Fibroblast of the aortic adventitia (primary cell): ENCODE data around the gene MSH3. TPM values are rescaled to one million over a fixed set of nuclear protein-coding genes. Genes with fewer than 3 reads are reported as not detected.

Experiments
- DNase-seq: peaks from one replicate; pipeline ENCODE4 v3.0.0-alpha.2; 2010; ENCODE audit warnings: low read depth
- H3K4me3 ChIP-seq: 2 replicates; pipeline ENCODE4 v1.5.1; 2011; ENCODE audit warnings: low read depth, mild to moderate bottlenecking, control low read depth, low read length, moderate library complexity
- total RNA-seq: library from RNA; depleted of rRNA; stranded (reverse); fragments of >200 nt; gene quantifications from 2 replicates; pipeline ENCODE4 v1.2.3, GENCODE V29; 2012; ENCODE audit warnings: low replicate concordance
- TF ChIP-seq, protein P1 (sequence below): IDR thresholded peaks from 2 replicates; pipeline ENCODE4 v1.5.1; 2011; ENCODE audit warnings: mild to moderate bottlenecking, low read length, control low read depth, inconsistent platforms; ENCODE audit not compliant: insufficient read depth

Gene MSH3
- total RNA-seq, 1 donor, result 25.0 TPM

DNA sequence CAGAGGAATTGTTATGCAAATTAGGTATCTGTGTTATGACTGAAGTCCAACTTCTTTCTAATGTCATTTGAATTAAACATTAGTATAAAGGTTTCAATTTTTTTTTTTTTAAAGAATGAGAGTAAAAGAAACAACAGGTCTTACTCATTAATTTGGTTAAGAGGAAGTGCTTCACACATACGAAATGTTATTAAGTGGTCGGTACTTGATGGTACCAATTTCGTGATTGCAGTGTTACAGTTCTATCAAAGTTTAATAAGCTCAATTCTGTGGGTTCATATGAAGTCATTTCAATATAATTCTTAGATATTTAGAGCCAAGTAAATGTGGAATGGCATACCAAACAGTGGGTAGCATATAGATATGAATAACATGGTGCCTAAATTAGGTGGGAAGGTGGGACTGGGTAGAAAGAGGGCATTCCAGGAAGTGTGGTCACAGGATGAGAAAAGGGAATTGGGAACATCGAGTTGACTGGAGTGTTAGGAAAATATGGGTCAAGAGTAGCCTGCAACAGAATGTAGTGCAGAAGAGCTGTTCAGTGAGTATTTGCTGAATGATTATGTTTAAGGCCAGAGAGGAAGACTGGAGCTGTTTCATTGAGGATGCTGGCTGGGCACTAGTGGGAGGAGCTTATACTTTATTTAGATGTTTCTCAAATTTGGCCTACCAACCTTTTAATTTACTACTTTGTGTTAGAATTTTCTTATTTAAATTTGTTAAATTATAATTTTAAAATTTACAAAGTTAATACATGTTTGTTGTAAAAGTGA is 34.4 kb downstream of the MSH3 start:
- TF ChIP-seq, protein P1, sequence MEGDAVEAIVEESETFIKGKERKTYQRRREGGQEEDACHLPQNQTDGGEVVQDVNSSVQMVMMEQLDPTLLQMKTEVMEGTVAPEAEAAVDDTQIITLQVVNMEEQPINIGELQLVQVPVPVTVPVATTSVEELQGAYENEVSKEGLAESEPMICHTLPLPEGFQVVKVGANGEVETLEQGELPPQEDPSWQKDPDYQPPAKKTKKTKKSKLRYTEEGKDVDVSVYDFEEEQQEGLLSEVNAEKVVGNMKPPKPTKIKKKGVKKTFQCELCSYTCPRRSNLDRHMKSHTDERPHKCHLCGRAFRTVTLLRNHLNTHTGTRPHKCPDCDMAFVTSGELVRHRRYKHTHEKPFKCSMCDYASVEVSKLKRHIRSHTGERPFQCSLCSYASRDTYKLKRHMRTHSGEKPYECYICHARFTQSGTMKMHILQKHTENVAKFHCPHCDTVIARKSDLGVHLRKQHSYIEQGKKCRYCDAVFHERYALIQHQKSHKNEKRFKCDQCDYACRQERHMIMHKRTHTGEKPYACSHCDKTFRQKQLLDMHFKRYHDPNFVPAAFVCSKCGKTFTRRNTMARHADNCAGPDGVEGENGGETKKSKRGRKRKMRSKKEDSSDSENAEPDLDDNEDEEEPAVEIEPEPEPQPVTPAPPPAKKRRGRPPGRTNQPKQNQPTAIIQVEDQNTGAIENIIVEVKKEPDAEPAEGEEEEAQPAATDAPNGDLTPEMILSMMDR, result no peak
- no peak overlapping the region for H3K4me3 ChIP-seq
- no peak for DNase-seq

DNA sequence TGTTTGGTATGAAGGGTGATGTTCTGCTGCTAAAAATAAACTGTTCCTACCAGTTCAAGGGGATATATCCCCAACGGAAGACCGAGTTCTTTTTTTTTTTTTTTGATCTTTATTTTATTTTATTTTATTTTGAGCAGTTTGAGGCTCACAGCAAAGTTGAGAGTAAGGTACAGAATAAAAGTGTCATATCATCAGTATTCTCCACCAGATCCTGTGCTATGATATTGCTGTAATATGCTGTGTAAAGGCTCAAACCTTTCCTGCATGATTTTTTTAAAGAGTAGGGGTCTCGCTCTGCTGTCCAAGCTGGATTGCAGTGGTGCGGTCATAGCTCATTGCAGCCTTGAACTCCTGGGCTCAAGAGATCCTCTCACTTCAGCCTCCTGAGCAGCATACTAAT is 35.2 kb downstream of the MSH3 start:
- TF ChIP-seq, protein P1, result no peak
- DNase-seq, result no peak
- H3K4me3 ChIP-seq, result no peak overlapping the region

DNA sequence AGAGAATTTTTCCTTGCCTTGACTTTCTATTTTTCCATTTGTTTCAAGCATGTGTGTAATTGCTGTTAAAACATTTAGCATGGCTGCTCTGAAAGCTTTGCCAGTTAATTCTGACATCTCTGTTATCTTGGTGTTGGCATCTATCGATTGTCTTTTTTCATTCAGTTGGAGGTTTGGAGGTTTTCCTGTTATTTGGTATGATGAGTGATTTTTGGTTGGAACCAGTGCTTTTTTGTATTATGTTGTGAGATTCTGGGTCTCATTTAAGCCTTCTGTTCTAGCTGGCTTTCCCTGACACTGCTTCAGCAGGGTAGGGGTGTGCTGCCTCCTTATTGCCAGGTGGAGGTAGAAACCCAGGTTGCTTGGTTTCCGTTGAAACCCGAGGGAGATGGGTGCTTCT is 41.2 kb downstream of the MSH3 start:
- DNase-seq, result no peak
- H3K4me3 ChIP-seq, result no peak overlapping the region
- TF ChIP-seq, protein P1, result no peak

DNA sequence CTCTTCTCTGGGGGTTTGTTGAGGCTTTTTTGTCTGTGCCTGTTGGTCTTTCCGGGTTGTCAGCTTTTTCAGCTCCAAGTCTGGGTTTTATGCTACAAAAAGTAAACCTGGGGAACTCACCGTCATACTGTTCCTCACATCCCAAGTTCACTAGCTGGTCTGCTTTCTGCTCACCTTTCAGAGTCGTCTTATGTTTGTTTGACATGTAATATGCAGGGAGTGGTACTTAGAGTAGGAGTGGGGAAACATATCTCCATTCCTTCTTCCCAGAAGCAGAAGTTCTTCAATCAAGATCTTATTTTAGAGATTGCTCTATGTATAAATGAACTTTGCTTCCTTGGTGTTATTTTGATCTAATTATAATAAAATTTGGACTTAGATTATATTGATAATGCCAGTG is 42.0 kb downstream of the MSH3 start:
- TF ChIP-seq, protein P1, result no peak
- no peak overlapping the region for H3K4me3 ChIP-seq
- no peak for DNase-seq

DNA sequence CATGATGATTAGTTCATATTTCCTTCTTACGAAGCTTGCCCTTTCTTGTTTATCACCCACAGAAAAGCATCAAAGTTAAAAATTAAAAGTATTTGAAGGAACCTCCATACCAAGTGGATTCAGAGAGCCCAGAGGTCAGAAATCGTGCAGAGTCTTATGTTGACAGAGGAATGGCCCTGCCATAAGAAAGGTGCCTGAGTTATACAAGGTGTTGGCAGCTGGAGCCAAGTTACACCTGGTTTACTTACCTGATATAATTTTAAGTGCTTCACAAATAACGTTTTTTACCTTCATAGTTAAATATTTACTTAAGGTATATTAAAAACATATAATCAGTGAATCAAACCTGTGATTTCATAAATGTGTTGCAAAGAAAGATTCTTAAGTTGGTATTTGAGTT is 42.6 kb downstream of the MSH3 start:
- no peak overlapping the region for H3K4me3 ChIP-seq
- TF ChIP-seq, protein P1, result no peak
- DNase-seq, result no peak

DNA sequence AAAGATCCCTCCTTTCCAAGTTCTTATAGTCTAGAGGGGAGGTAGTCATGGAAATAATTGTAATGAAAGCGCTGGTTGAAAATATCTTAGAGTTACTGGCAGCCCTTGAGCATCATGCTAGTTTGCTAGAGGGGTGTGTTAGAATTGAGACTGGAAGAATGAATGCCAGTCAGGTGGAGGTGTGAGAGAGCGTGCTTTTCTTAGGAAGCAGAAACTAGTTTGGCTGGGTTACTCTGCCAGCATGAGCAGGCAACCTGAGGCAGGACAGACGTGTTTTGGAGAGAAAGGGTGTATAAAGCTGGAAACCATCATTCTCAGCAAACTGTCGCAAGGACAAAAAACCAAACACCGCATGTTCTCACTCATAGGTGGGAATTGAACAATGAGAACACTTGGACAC is 43.9 kb downstream of the MSH3 start:
- no peak for DNase-seq
- H3K4me3 ChIP-seq, result no peak overlapping the region
- TF ChIP-seq, protein P1, result no peak

DNA sequence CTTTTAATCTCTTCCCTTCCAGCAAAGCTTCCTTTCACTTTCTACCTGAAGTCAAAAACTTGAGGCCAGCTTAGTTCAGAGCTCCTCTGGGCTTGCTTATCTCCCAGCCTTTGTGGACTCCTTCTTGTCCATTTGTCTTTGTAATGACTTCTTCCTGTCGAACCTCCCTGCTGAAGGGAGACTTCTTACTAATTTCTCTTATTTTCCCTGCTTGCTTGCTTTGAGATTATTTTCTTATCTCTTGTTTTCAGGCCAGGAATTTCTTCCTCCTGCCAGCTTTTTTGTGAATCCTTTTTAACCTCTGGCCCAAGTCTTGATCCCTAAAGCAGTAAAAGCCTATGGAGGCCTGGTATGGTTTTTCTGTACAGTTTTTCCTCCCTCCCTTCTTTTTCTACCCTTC is 47.1 kb downstream of the MSH3 start:
- peak; percentile 11 for DNase-seq

More for the DNA sequence above, 47.1 kb downstream of the MSH3 start:
- TF ChIP-seq, protein P1, result no peak
- H3K4me3 ChIP-seq, result no peak overlapping the region
